ENCODE results near the gene TAF3. TPM values are rescaled to one million over a fixed set of nuclear protein-coding genes. Genes with fewer than 3 reads are reported as not detected.

TAF3 gene
- total RNA-seq, 4 donors from 2014 or later, result 11.7 to 12.6 (median 12.4) TPM

- H3K27me3 ChIP-seq, result no peaks in the 10 kb centered on the region
- peaks cover 0 to 7% (median 3%) of the 10 kb centered on the region in 4 donors for H3K4me1 ChIP-seq
- no peaks in the 10 kb centered on the region for H3K36me3 ChIP-seq
- TF ChIP-seq POLR2A (IDR thresholded peaks at IDR 0.05), result no peak
- TF ChIP-seq CTCF (IDR thresholded peaks at IDR 0.05), result no peak
- TF ChIP-seq EP300 (IDR thresholded peaks at IDR 0.05), result no peak
- WGBS, 2 donors, result 89 to 92% methylated on average over 3 of the region's 3 CpGs
- H3K27ac ChIP-seq, result no peak overlapping the region
- no peak overlapping the region for H3K4me3 ChIP-seq
- H3K9me3 ChIP-seq, result no peaks in the 10 kb centered on the region
- no peak for DNase-seq (ENCODE audit: low spot score in 2 of 2)
These were observed 104.4 kb downstream of the TAF3 start for GRCh38 chr10:7922707-7923106.

GRCh38 chr10:7928536-7928935, 110.2 kb downstream of the TAF3 start:
- no peak for DNase-seq (ENCODE audit: low spot score in 2 of 2)
- 88 to 97% methylated on average over 3 of the region's 3 CpGs for WGBS, 2 donors
- no peaks in the 10 kb centered on the region for H3K27me3 ChIP-seq
- no peak overlapping the region for H3K4me3 ChIP-seq
- no peak for TF ChIP-seq CTCF (IDR thresholded peaks at IDR 0.05)
- TF ChIP-seq EP300 (IDR thresholded peaks at IDR 0.05), result no peak
- TF ChIP-seq POLR2A (IDR thresholded peaks at IDR 0.05), result no peak
- no peak overlapping the region for H3K27ac ChIP-seq
- no peaks in the 10 kb centered on the region for H3K9me3 ChIP-seq
- no peaks in the 10 kb centered on the region for H3K36me3 ChIP-seq
- no peaks in the 10 kb centered on the region for H3K4me1 ChIP-seq

GRCh38 chr10:7932301-7933036, 114.2 kb downstream of the TAF3 start:
- 70 to 71% methylated on average over 9 of the region's 9 CpGs for WGBS, 2 donors
- Histone ChIP-seq H3K4me3 (no peak overlapping the region), H3K4me1 (no peaks in the 10 kb centered on the region), H3K36me3 (no peaks in the 10 kb centered on the region), H3K27ac (no peak overlapping the region), H3K9me3 (peaks cover 0 to 4% (median 2%) of the 10 kb centered on the region in 4 donors), H3K27me3 (no peaks in the 10 kb centered on the region)
- DNase-seq (ENCODE audit: low spot score in 2 of 2), result no peak
- TF ChIP-seq EP300 (IDR thresholded peaks at IDR 0.05), result no peak
- no peak for TF ChIP-seq POLR2A (IDR thresholded peaks at IDR 0.05)
- no peak for TF ChIP-seq CTCF (IDR thresholded peaks at IDR 0.05)

- no peak overlapping the region for H3K27ac ChIP-seq
- H3K4me3 ChIP-seq, result no peak overlapping the region
- no peak for TF ChIP-seq EP300 (IDR thresholded peaks at IDR 0.05)
- TF ChIP-seq POLR2A (IDR thresholded peaks at IDR 0.05), result no peak
- no peak for TF ChIP-seq CTCF (IDR thresholded peaks at IDR 0.05)
- H3K4me1 ChIP-seq, result no peaks in the 10 kb centered on the region
- H3K27me3 ChIP-seq, result no peaks in the 10 kb centered on the region
- no peak for DNase-seq (ENCODE audit: low spot score in 2 of 2)
- 66 to 71% methylated on average over 3 of the region's 3 CpGs for WGBS, 2 donors
- H3K36me3 ChIP-seq, result no peaks in the 10 kb centered on the region
- peaks cover 0 to 4% (median 2%) of the 10 kb centered on the region in 4 donors for H3K9me3 ChIP-seq
These were observed 115.0 kb downstream of the TAF3 start for GRCh38 chr10:7933262-7933661.

GRCh38 chr10:7933757-7934156, 115.5 kb downstream of the TAF3 start:
- Histone ChIP-seq H3K9me3 (peaks cover 0 to 8% (median 2%) of the 10 kb centered on the region in 4 donors), H3K4me3 (no peak overlapping the region), H3K27me3 (no peaks in the 10 kb centered on the region), H3K4me1 (no peaks in the 10 kb centered on the region), H3K36me3 (no peaks in the 10 kb centered on the region), H3K27ac (no peak overlapping the region)
- DNase-seq (ENCODE audit: low spot score in 2 of 2), result no peak
- WGBS, 2 donors, result 93 to 95% methylated on average over 8 of the region's 8 CpGs
- TF ChIP-seq POLR2A (IDR thresholded peaks at IDR 0.05), result no peak
